VCaP (cell line): Measurements from ENCODE around the gene FAM187B.

ENCODE experiments used
- H3K27ac ChIP-seq: fragments of 450-650 bp; 2 replicates; pipeline ENCODE4 v1.5.1; 2017
- TF ChIP-seq, protein P1 (sequence below): fragments of 450-650 bp; conservative IDR thresholded peaks from 2 replicates; pipeline ENCODE4 v1.5.1; 2017; ENCODE audit warnings: mild to moderate bottlenecking, moderate library complexity

The FAM187B gene

DNA sequence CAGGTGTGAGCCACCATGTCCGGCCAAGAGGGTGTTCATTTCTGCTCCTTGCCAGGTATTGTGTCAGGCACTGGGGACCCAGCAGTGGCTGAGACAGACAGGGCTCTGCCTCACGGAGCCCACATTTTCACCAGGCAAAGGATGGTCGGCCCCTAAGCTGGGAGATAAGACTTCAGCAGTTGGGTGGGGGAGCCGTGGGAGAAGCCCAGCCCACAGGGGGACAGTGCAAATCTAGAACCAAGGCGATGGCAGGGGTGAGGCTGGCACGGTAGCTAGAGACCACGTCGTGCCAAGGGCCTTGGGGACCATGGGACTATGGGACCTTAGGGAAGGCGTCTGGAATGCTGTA is 28.5 kb upstream of the FAM187B start:
- TF ChIP-seq, protein P1, sequence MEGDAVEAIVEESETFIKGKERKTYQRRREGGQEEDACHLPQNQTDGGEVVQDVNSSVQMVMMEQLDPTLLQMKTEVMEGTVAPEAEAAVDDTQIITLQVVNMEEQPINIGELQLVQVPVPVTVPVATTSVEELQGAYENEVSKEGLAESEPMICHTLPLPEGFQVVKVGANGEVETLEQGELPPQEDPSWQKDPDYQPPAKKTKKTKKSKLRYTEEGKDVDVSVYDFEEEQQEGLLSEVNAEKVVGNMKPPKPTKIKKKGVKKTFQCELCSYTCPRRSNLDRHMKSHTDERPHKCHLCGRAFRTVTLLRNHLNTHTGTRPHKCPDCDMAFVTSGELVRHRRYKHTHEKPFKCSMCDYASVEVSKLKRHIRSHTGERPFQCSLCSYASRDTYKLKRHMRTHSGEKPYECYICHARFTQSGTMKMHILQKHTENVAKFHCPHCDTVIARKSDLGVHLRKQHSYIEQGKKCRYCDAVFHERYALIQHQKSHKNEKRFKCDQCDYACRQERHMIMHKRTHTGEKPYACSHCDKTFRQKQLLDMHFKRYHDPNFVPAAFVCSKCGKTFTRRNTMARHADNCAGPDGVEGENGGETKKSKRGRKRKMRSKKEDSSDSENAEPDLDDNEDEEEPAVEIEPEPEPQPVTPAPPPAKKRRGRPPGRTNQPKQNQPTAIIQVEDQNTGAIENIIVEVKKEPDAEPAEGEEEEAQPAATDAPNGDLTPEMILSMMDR, result no peak
- no peak overlapping the region for H3K27ac ChIP-seq

DNA sequence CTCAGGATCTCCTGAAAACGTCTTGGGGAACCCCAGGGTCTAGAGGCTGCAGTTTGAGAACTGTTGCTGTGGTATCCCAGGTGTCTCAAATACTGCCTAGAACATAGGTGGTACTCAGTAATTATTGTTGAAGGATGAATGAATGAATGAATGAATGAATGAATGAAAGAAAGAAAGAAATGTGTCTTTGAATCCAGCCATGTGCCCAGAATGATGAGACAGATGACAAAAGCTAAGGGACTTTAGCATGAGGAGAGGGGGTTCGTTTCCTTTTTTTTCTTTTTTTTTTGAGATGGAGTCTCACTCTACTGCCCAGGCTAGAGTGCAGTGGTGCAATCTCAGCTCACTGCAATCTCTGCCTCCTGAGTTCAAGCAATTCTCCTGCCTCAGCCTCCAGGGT is 28.0 kb upstream of the FAM187B start:
- TF ChIP-seq, protein P1, result no peak
- no peak overlapping the region for H3K27ac ChIP-seq

DNA sequence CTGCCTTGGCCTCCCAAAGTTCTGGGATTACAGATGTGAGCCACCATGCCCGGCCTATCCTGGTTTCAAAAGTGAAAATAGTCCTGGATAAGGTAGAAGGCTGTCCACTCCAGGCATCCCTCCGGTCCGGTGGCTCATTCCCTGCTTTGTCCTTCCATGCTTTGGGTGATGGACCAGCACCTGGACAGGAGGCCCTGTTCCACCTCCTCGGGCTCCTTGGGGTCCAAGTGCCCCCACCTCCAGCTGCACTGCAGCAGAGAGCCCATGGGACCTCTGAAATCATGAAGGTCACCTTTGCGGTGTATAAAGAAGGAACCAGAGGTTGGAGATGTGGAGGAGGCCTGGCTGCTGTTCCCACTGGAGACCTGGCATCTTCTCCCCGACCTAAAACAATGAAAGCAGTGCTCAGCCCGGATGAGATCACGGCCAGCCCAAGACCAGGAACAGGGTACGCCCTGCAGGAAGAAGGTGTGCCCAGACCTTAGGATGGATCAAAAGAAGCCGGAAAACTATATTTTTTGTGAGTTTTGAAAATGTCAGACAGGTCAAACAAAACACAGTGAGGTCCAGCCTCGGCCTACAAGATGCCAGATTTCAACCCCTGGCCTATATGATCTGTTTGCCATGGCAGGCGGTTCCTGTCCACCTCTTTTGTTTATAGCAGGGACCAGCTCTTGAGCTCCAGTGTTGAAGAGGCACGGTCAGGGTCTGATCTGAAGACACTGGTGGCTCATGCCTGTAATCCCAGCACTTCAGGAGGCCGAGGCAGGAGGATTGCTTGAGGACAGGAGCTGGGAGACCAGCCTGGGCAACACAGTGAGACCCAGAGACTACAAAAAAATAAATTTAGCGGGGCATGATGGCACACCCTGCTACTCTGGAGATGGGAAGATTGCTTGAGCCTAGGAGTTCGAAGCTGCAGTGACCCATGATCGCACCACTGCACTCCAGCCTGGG is 26.1 kb upstream of the FAM187B start:
- TF ChIP-seq, protein P1, result no peak
- H3K27ac ChIP-seq, result no peak overlapping the region

DNA sequence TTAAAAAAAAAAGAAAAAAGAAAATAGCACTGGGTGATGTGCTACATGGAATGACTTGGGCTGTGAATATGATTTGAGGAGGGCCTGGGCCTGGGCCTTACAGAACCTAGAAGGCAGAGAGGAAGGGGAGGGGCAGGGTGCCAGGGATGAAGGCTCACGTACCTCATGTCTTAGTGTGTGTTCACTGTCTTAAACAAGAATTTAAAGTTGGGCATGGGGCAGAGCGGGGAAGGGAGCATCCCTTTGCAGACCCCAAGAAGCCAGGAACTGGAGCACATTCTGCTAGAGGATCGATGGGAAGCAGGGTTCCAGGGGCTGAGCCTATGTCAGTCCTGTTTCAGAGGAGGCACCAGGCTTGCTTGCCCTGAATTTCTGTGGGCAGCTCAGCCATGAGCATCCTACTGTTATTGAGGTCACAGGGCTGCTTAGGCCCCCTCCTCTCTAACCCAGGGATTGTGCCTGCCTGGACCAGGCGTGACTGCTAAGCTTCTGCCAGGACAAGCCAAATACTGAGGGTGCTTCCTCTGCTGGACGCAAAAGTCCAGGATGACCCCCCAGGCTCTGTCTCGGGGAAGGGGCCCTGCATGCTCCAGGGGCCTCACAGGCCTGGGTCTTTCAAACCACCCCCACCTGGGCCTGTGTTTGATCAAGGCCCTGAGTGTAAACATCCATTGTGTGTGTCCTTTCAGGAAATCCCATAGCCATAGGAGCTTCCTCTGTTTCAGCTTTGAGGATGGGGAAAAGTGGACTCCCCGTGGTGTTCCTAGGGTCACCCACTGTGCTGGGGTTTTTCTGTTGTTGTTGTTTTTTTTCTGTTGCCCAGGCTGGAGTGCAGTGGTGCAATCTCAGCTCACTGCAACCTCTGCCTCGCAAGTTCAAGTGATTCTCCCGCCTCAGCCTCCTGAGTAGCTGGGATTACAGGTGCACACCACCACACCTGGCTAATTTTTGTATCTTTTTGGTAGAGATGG is 25.1 kb upstream of the FAM187B start:
- H3K27ac ChIP-seq, result no peak overlapping the region

DNA sequence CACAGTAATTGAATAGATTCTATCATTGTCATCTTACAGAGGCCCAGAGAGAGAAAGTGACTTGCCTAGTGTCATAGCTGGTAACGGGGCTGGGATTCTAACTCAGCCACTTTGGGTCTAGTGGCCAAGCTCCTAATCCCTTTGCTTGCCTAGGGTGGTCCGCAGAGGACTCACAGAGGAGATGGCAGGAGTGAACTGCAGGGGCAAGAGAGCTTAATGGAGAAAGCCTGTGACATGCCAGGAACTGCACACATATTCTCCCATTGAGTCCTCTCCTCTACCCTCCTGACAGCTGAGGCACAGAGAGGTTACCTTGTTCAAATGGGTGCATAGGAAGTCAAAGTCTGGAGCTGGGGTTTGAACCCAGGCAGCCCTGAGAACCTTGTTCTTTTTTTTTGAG is 22.9 kb upstream of the FAM187B start:
- TF ChIP-seq, protein P1, result no peak
- H3K27ac ChIP-seq, result no peak overlapping the region

More for the DNA sequence above, 25.1 kb upstream of the FAM187B start:
- TF ChIP-seq, protein P1, result no peak

DNA sequence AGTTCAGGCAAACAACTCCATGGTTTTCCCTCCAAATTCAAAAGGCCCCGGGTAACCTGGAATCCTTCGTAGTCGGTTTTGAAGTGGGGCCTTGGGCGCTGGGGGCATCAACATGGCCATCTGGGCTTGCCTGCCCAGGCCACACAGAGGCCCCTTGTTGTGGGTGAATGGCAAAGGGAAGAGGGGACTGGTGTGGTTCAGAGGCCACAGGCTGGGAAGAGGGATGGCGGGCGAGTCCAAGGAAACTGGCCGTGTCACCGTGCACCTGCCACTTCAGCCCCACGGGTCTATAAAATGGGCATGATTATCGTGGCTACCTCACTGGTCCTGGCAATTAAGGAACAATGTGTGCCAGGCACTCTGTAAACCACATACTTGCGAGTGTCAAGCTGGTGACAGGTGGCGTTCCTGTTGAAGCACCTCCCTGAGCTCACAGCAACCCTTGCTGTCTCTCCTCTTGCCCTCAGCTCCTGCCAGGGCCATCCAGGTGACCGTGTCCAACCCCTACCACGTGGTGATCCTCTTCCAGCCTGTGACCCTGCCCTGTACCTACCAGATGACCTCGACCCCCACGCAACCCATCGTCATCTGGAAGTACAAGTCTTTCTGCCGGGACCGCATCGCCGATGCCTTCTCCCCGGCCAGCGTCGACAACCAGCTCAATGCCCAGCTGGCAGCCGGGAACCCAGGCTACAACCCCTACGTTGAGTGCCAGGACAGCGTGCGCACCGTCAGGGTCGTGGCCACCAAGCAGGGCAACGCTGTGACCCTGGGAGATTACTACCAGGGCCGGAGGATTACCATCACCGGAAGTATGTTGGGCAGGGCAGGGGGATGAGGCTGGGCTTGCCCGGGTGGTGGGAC is 21.5 kb upstream of the FAM187B start:
- peak overlapping the region; percentile 100 for H3K27ac ChIP-seq
- TF ChIP-seq, protein P1, result no peak
